Kidney epithelial cell (primary cell): ENCODE measurements around the gene LRRC53. TPM values are rescaled to one million over a fixed set of nuclear protein-coding genes. Genes with fewer than 3 reads are reported as not detected.

ENCODE experiments used
- DNase-seq: peaks from one replicate; pipeline ENCODE4 v3.0.0-alpha.2; 2010; ENCODE audit warnings: low read depth
- H3K27me3 ChIP-seq: 2 replicates; pipeline ENCODE4 v1.6.0; 2011; ENCODE audit warnings: low read length; ENCODE audit not compliant: control insufficient read depth, insufficient read depth
- H3K36me3 ChIP-seq: 2 replicates; pipeline ENCODE4 v1.5.1; 2011; ENCODE audit warnings: low read length; ENCODE audit not compliant: control insufficient read depth, insufficient read depth
- H3K4me3 ChIP-seq: 2 replicates; pipeline ENCODE4 v1.5.1; 2011; ENCODE audit warnings: low read depth, mild to moderate bottlenecking, control low read depth, low read length
- CTCF ChIP-seq: IDR thresholded peaks from 2 replicates; pipeline ENCODE4 v1.5.1; 2011; ENCODE audit warnings: mild to moderate bottlenecking, moderate library complexity, low read length, control low read depth, inconsistent platforms; ENCODE audit not compliant: insufficient read depth, poor library complexity, severe bottlenecking
- total RNA-seq: library from RNA; depleted of rRNA; stranded (reverse); fragments of >200 nt; gene quantifications from 2 replicates; pipeline ENCODE4 v1.2.3, GENCODE V29; 2015

LRRC53 gene
- total RNA-seq, 1 donor from 2014 or later = not detected

- DNase-seq = no peak
- Histone ChIP-seq H3K36me3 (no peaks in the 10 kb centered on the region), H3K4me3 (no peak overlapping the region), H3K27me3 (no peaks in the 10 kb centered on the region)
- TF ChIP-seq CTCF = no peak
Observed at GRCh38 chr1:74437035-74437434, 75.4 kb downstream of the LRRC53 start.

- Histone ChIP-seq H3K4me3 (no peak overlapping the region), H3K36me3 (no peaks in the 10 kb centered on the region), H3K27me3 (no peaks in the 10 kb centered on the region)
- no peak for TF ChIP-seq CTCF
- DNase-seq = no peak
Observed at GRCh38 chr1:74436078-74436477, 76.3 kb downstream of the LRRC53 start.

GRCh38 chr1:74434321-74434720 is 78.1 kb downstream of the LRRC53 start:
- Histone ChIP-seq H3K4me3 (no peak overlapping the region), H3K36me3 (no peaks in the 10 kb centered on the region), H3K27me3 (no peaks in the 10 kb centered on the region)
- DNase-seq = no peak
- no peak for TF ChIP-seq CTCF

- no peak for DNase-seq
- no peak for TF ChIP-seq CTCF
- no peak overlapping the region for H3K4me3 ChIP-seq
- H3K27me3 ChIP-seq = no peaks in the 10 kb centered on the region
- H3K36me3 ChIP-seq = no peaks in the 10 kb centered on the region
Observed at GRCh38 chr1:74432325-74432724, 80.1 kb downstream of the LRRC53 start.

- no peak for TF ChIP-seq CTCF
- H3K36me3 ChIP-seq = no peaks in the 10 kb centered on the region
Observed at GRCh38 chr1:74431531-74431930, 80.9 kb downstream of the LRRC53 start.

GRCh38 chr1:74430342-74430934 is 82.0 kb downstream of the LRRC53 start:
- H3K36me3 ChIP-seq = no peaks in the 10 kb centered on the region
- no peak for DNase-seq
- TF ChIP-seq CTCF = no peak
- no peak overlapping the region for H3K4me3 ChIP-seq
- H3K27me3 ChIP-seq = no peaks in the 10 kb centered on the region

More at GRCh38 chr1:74431531-74431930, 80.9 kb downstream of the LRRC53 start:
- no peak overlapping the region for H3K4me3 ChIP-seq
- H3K27me3 ChIP-seq = no peaks in the 10 kb centered on the region
- DNase-seq = no peak
